H1 (cell line): Measurements from ENCODE around the gene ACTR1A.

Experiments
- CEBPB ChIP-seq: IDR thresholded peaks from 2 replicates; pipeline ENCODE4 v1.6.1; 2012; ENCODE audit warnings: low read depth, low read length
- EP300 ChIP-seq, 2 experiments: IDR thresholded peaks; 1 replicate in 1 of 2; 2 replicates in 1 of 2; pipeline ENCODE4 v1.6.1; 2011 to 2012; ENCODE audit warnings: low read depth in 2 of 2, low read length in 2 of 2, mild to moderate bottlenecking in 2 of 2, borderline replicate concordance in 1 of 2, inconsistent platforms in 1 of 2, moderate library complexity in 1 of 2
- EZH2 ChIP-seq: fragments of 200-600 bp; sonication (generic); IDR thresholded peaks from 2 replicates; pipeline ENCODE4 v1.7.1; 2012; ENCODE audit warnings: low read depth, mild to moderate bottlenecking, moderate library complexity, low read length, inconsistent platforms; ENCODE audit not compliant: severe bottlenecking
- GABPA ChIP-seq: IDR thresholded peaks from 2 replicates; pipeline ENCODE4 v1.6.1; 2011; ENCODE audit warnings: mild to moderate bottlenecking, low read length, moderate library complexity, borderline replicate concordance; ENCODE audit not compliant: insufficient read depth
- PHF8 ChIP-seq: fragments of 200-600 bp; sonication (generic); conservative IDR thresholded peaks from 2 replicates; pipeline ENCODE4 v1.7.1; 2012; ENCODE audit warnings: low read depth, mild to moderate bottlenecking, inconsistent platforms, low read length, moderate library complexity
- POLR2AphosphoS5 ChIP-seq: IDR thresholded peaks from 2 replicates; pipeline ENCODE4 v1.6.1; 2011; ENCODE audit warnings: low read depth, low read length
- SIN3A ChIP-seq, 2 experiments: IDR thresholded peaks in 1 of 2; conservative IDR thresholded peaks in 1 of 2; 2 replicates each; pipeline ENCODE4 v1.6.1; 2011 to 2012; ENCODE audit warnings: low read length in 2 of 2, improper control_type of control experiment in 1 of 2, low read depth in 1 of 2, mild to moderate bottlenecking in 1 of 2
- TAF1 ChIP-seq: IDR thresholded peaks from 2 replicates; pipeline ENCODE4 v1.6.1; 2011; ENCODE audit warnings: mild to moderate bottlenecking, low read depth, low read length
- TBP ChIP-seq: IDR thresholded peaks from 2 replicates; pipeline ENCODE4 v1.6.1; 2011; ENCODE audit warnings: low read depth, low read length, improper control_type of control experiment
- TF ChIP-seq, protein P1 (sequence below), 3 experiments: IDR thresholded peaks; 1 replicate in 2 of 3; 2 replicates in 1 of 3; pipeline versions ENCODE4 v1.5.1 to v1.6.1; 2011; ENCODE audit warnings: low read length in 3 of 3, mild to moderate bottlenecking in 3 of 3, inconsistent platforms in 2 of 3, low read depth in 1 of 3, moderate library complexity in 1 of 3; ENCODE audit not compliant: insufficient read depth in 1 of 3; ENCODE audit errors: control extremely low read depth in 1 of 3

DNA sequence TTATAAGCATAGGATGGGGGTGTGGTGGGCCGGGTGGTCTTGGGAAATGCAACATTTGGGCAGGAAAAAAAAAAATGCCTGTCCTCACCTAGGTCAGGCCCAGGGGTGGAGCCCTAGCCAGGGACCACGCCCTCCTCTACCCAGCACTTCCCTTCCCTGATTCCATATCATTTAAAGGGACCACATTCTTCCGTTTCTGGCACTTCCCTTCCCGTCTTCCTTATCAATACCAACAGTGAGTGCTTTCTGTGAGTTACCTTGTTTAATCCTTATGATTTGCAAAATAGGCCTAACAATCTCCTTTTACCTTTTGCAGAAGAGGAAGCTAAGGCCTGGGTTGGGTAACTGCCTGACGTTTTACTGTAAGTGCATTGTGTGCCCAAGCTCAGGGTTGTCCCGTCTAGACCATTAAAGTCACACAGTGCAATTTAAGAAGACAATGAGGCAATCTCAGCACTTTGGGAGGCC, 34.5 kb downstream of the ACTR1A start:
- TF ChIP-seq PHF8: no peak
- TF ChIP-seq, protein P1, sequence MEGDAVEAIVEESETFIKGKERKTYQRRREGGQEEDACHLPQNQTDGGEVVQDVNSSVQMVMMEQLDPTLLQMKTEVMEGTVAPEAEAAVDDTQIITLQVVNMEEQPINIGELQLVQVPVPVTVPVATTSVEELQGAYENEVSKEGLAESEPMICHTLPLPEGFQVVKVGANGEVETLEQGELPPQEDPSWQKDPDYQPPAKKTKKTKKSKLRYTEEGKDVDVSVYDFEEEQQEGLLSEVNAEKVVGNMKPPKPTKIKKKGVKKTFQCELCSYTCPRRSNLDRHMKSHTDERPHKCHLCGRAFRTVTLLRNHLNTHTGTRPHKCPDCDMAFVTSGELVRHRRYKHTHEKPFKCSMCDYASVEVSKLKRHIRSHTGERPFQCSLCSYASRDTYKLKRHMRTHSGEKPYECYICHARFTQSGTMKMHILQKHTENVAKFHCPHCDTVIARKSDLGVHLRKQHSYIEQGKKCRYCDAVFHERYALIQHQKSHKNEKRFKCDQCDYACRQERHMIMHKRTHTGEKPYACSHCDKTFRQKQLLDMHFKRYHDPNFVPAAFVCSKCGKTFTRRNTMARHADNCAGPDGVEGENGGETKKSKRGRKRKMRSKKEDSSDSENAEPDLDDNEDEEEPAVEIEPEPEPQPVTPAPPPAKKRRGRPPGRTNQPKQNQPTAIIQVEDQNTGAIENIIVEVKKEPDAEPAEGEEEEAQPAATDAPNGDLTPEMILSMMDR (IDR thresholded peaks at IDR 0.05; ENCODE audit: control extremely low read depth in 1 of 3, insufficient read depth in 1 of 3, low read depth in 1 of 3, low read length in 3 of 3): no peak
- TF ChIP-seq TAF1: no peak
- TF ChIP-seq EP300 (IDR thresholded peaks at IDR 0.05; ENCODE audit: borderline replicate concordance in 1 of 2, low read depth in 2 of 2, low read length in 2 of 2): no peak
- TF ChIP-seq EZH2: no peak
- TF ChIP-seq SIN3A (conservative IDR thresholded peaks at IDR 0.05 in 1 of 2, IDR thresholded peaks at IDR 0.05 in 1 of 2; ENCODE audit: low read depth in 1 of 2, low read length in 2 of 2): no peak
- TF ChIP-seq POLR2AphosphoS5: no peak
- TF ChIP-seq CEBPB: no peak
- TF ChIP-seq TBP: no peak
- no peak for TF ChIP-seq GABPA
